Adrenal gland (tissue), 5 donors: ENCODE results near the gene MTAP.

ENCODE experiments used
- CTCF ChIP-seq, 6 experiments: fragments of 450-650 bp in 4 of 6; fragments of 200-600 bp in 2 of 6; sonication (generic) in 1 of 6; IDR thresholded peaks; 1 replicate in 5 of 6; 2 replicates in 1 of 6; pipeline versions ENCODE4 v1.5.1 to v1.8.0; 2016 to 2021; ENCODE audit warnings: antibody characterized with exemption in 6 of 6, mild to moderate bottlenecking in 2 of 6, moderate library complexity in 1 of 6
- POLR2A ChIP-seq, 2 donors: fragments of 450-650 bp; IDR thresholded peaks; one replicate each; pipeline ENCODE4 v1.6.1; 2017; ENCODE audit warnings: antibody characterized with exemption in 2 of 2, mild to moderate bottlenecking in 2 of 2, moderate library complexity in 1 of 2
- donor health status: DM: no; HTN: no; CAD: no.

- TF ChIP-seq CTCF (IDR thresholded peaks at IDR 0.05) (no peak), POLR2A (IDR thresholded peaks at IDR 0.05) (no peak)
These were observed 70.3 kb downstream of the MTAP start for GRCh38 chr9:21872696-21873095.
